H1 (cell line): Measurements from ENCODE around the gene ZNF316. TPM values are rescaled to one million over a fixed set of nuclear protein-coding genes. Genes with fewer than 3 reads are reported as not detected.

ENCODE experiments used
- CTCF ChIA-PET: fragments of 300-600 bp; sonication (Branson Sonifier 250); formaldehyde crosslinking; loops from one replicate; lab custom pipeline; 2021; ENCODE audit not compliant: partially characterized antibody; lab: Charles Lee
- POLR2A ChIA-PET: fragments of 300-600 bp; sonication (Branson Sonifier 250); formaldehyde crosslinking; loops from one replicate; lab custom pipeline; 2021; ENCODE audit warnings: inconsistent platforms; ENCODE audit not compliant: partially characterized antibody; lab: Charles Lee
- DNase-seq, 2 experiments: peaks; one replicate each; pipeline versions ENCODE4 v3.0.0 to v3.0.0-alpha.2; 2010 to 2022; ENCODE audit warnings: low spot score in 2 of 2, low read depth in 1 of 2, mixed read lengths in 1 of 2
- FAIRE-seq: peaks from 2 replicates; lab custom pipeline; 2011; peaks lifted over from hg19 to GRCh38; lab: Jason Lieb, UNC
- H2AFZ ChIP-seq: 2 replicates; pipeline ENCODE4 v1.8.1; 2012; ENCODE audit warnings: low read length, inconsistent platforms
- H2AK5ac ChIP-seq: 2 replicates; pipeline ENCODE4 v1.6.1; 2013; ENCODE audit warnings: low read depth, low read length
- H2BK120ac ChIP-seq: replicated peaks from 2 replicates; pipeline ENCODE3; 2013; ENCODE audit warnings: low read depth, low read length, inconsistent platforms
- H2BK12ac ChIP-seq: 2 replicates; pipeline ENCODE4 v1.6.1; 2013; ENCODE audit warnings: low read depth, low read length
- H2BK15ac ChIP-seq: 2 replicates; pipeline ENCODE4 v1.6.1; 2013; ENCODE audit warnings: low read length
- H2BK20ac ChIP-seq: 2 replicates; pipeline ENCODE4 v1.6.1; 2013; ENCODE audit warnings: low read length
- H2BK5ac ChIP-seq: 2 replicates; pipeline ENCODE4 v1.6.1; 2013; ENCODE audit warnings: low read depth, low read length
- H3K14ac ChIP-seq: 2 replicates; pipeline ENCODE4 v1.6.1; 2013; ENCODE audit warnings: inconsistent platforms; ENCODE audit not compliant: insufficient read length
- H3K18ac ChIP-seq: 2 replicates; pipeline ENCODE4 v1.6.1; 2013; ENCODE audit warnings: low read length; ENCODE audit errors: extremely low read depth
- H3K23ac ChIP-seq: 2 replicates; pipeline ENCODE4 v1.6.1; 2013; ENCODE audit warnings: inconsistent platforms; ENCODE audit not compliant: insufficient read length
- H3K23me2 ChIP-seq: 2 replicates; pipeline ENCODE4 v1.6.1; 2013; ENCODE audit warnings: low read depth, low read length
- H3K27ac ChIP-seq: 2 replicates; pipeline ENCODE4 v1.6.1; 2011; ENCODE audit warnings: low read depth, low read length, inconsistent platforms
- H3K27me3 ChIP-seq, 4 experiments: replicated peaks in 1 of 4; 1 replicate in 1 of 4; 2 replicates in 3 of 4; pipeline versions ENCODE4 v1.6.1 to v1.8.1; 2011 to 2013; ENCODE audit warnings: low read length in 3 of 4, mild to moderate bottlenecking in 3 of 4, inconsistent platforms in 2 of 4, mixed read lengths in 2 of 4, moderate library complexity in 1 of 4; ENCODE audit not compliant: control insufficient read depth in 3 of 4, insufficient read depth in 3 of 4; ENCODE audit errors: extremely low read depth in 1 of 4
- H3K36me3 ChIP-seq, 4 experiments: 2 replicates each; pipeline versions ENCODE4 v1.6.1 to v1.8.1; 2011 to 2013; ENCODE audit warnings: mild to moderate bottlenecking in 4 of 4, low read length in 3 of 4, moderate library complexity in 2 of 4, control low read depth in 1 of 4, inconsistent platforms in 1 of 4; ENCODE audit not compliant: insufficient read depth in 4 of 4, control insufficient read depth in 2 of 4
- H3K4ac ChIP-seq: replicated peaks from 2 replicates; pipeline ENCODE3; 2013; ENCODE audit warnings: low read length, low read depth, mixed read lengths, inconsistent platforms; ENCODE audit not compliant: insufficient read length
- H3K4me1 ChIP-seq, 4 experiments: replicated peaks in 1 of 4; 1 replicate in 1 of 4; 2 replicates in 3 of 4; pipeline versions ENCODE4 v1.6.1 to v1.8.1; 2011 to 2013; ENCODE audit warnings: low read length in 3 of 4, inconsistent platforms in 2 of 4, mixed read lengths in 1 of 4; ENCODE audit not compliant: insufficient read depth in 4 of 4, control insufficient read depth in 3 of 4
- H3K4me2 ChIP-seq, 2 experiments: 2 replicates each; pipeline versions ENCODE4 v1.6.1 to v1.8.1; 2011 to 2013; ENCODE audit warnings: low read depth in 2 of 2, low read length in 2 of 2, control low read depth in 1 of 2, inconsistent platforms in 1 of 2, mild to moderate bottlenecking in 1 of 2; ENCODE audit not compliant: insufficient read depth in 1 of 2
- H3K4me3 ChIP-seq, 4 experiments: fragments of 200-600, 300-600 bp in 1 of 4; sonication (generic), shearing (Covaris generic), sonication (Bioruptor Twin) in 1 of 4; 2 replicates each; pipeline versions ENCODE4 v1.5.1 to v1.8.1; 2011 to 2016; ENCODE audit warnings: low read length in 4 of 4, low read depth in 3 of 4, control low read depth in 2 of 4, inconsistent platforms in 2 of 4, mild to moderate bottlenecking in 2 of 4, mixed read lengths in 1 of 4, moderate library complexity in 1 of 4; ENCODE audit not compliant: insufficient read depth in 2 of 4; ENCODE audit errors: extremely low read depth in 1 of 4
- H3K56ac ChIP-seq: replicated peaks from 2 replicates; pipeline ENCODE3; 2013; ENCODE audit warnings: low read depth, mild to moderate bottlenecking, mixed read lengths, low read length, inconsistent platforms; ENCODE audit not compliant: insufficient read length
- H3K79me1 ChIP-seq: 2 replicates; pipeline ENCODE4 v1.6.1; 2013; ENCODE audit warnings: low read depth, low read length, control low read depth
- H3K79me2 ChIP-seq, 2 experiments: 2 replicates each; pipeline versions ENCODE4 v1.6.1 to v1.8.1; 2012 to 2013; ENCODE audit warnings: low read length in 2 of 2, mild to moderate bottlenecking in 2 of 2, inconsistent platforms in 1 of 2; ENCODE audit not compliant: insufficient read depth in 2 of 2, control insufficient read depth in 1 of 2
- H3K9ac ChIP-seq, 4 experiments: replicated peaks in 1 of 4; 1 replicate in 1 of 4; 2 replicates in 3 of 4; pipeline versions ENCODE4 v1.6.1 to v1.8.1; 2011 to 2013; ENCODE audit warnings: low read depth in 3 of 4, low read length in 3 of 4, control low read depth in 2 of 4, mild to moderate bottlenecking in 2 of 4, moderate library complexity in 2 of 4, inconsistent platforms in 1 of 4; ENCODE audit errors: extremely low read depth in 1 of 4
- H3K9me3 ChIP-seq, 2 experiments: 2 replicates each; pipeline versions ENCODE4 v1.6.1 to v1.8.1; 2012 to 2013; ENCODE audit warnings: mild to moderate bottlenecking in 2 of 2, moderate library complexity in 2 of 2, control low read depth in 1 of 2, inconsistent platforms in 1 of 2, low read depth in 1 of 2, low read length in 1 of 2, mixed read lengths in 1 of 2; ENCODE audit not compliant: insufficient read depth in 2 of 2
- H4K20me1 ChIP-seq, 2 experiments: replicated peaks in 1 of 2; 2 replicates each; pipeline versions ENCODE3 to v1.8.1; 2011 to 2013; ENCODE audit warnings: inconsistent platforms in 2 of 2, low read length in 2 of 2, mild to moderate bottlenecking in 1 of 2; ENCODE audit not compliant: insufficient read depth in 2 of 2, control insufficient read depth in 1 of 2
- H4K5ac ChIP-seq: 2 replicates; pipeline ENCODE4 v1.6.1; 2013; ENCODE audit warnings: low read length, low read depth, mixed read lengths, inconsistent platforms; ENCODE audit not compliant: insufficient read length
- H4K8ac ChIP-seq: 2 replicates; pipeline ENCODE4 v1.8.0; 2013; ENCODE audit warnings: mild to moderate bottlenecking, moderate library complexity, low read length, inconsistent platforms; ENCODE audit not compliant: insufficient read depth; ENCODE audit errors: extremely low read depth
- H4K91ac ChIP-seq: replicated peaks from 2 replicates; pipeline ENCODE3; 2013; ENCODE audit warnings: low read length, mixed read lengths, inconsistent platforms; ENCODE audit not compliant: insufficient read length
- ASH2L ChIP-seq: fragments of 200-600, 300-600 bp; sonication (generic); IDR thresholded peaks from one replicate; pipeline ENCODE4 v1.7.1; 2017; ENCODE audit warnings: low read length
- CBX8 ChIP-seq: fragments of 300-800, 300-1000 bp; sonication (generic); IDR thresholded peaks from 2 replicates; pipeline ENCODE4 v1.7.1; 2016; ENCODE audit warnings: low read depth, low read length, borderline replicate concordance
- CHD2 ChIP-seq: IDR thresholded peaks from 2 replicates; pipeline ENCODE4 v1.6.1; 2012; ENCODE audit warnings: low read length, improper control_type of control experiment
- FOSL1 ChIP-seq: IDR thresholded peaks from 2 replicates; pipeline ENCODE4 v1.6.1; 2011; ENCODE audit warnings: mild to moderate bottlenecking, low read depth, low read length, moderate library complexity; ENCODE audit not compliant: insufficient read depth
- KDM5A ChIP-seq: fragments of 200-600 bp; IDR thresholded peaks from 2 replicates; pipeline ENCODE4 v1.7.1; 2012; ENCODE audit warnings: mild to moderate bottlenecking, low read length, inconsistent platforms, mixed read lengths
- NANOG ChIP-seq: IDR thresholded peaks from 2 replicates; pipeline ENCODE4 v1.6.1; 2011; ENCODE audit warnings: low read length, low read depth, mild to moderate bottlenecking, inconsistent platforms; ENCODE audit not compliant: insufficient read depth, poor library complexity, severe bottlenecking
- NRF1 ChIP-seq: IDR thresholded peaks from 2 replicates; pipeline ENCODE4 v1.6.1; 2011; ENCODE audit warnings: mild to moderate bottlenecking, low read depth, low read length, improper control_type of control experiment
- RXRA ChIP-seq: IDR thresholded peaks from 2 replicates; pipeline ENCODE4 v1.6.1; 2011; ENCODE audit warnings: low read depth, mild to moderate bottlenecking, low read length, moderate library complexity; ENCODE audit not compliant: insufficient read depth
- SIX5 ChIP-seq: IDR thresholded peaks from 2 replicates; pipeline ENCODE4 v1.6.1; 2011; ENCODE audit warnings: mild to moderate bottlenecking, low read depth, low read length
- TAF1 ChIP-seq: IDR thresholded peaks from 2 replicates; pipeline ENCODE4 v1.6.1; 2011; ENCODE audit warnings: mild to moderate bottlenecking, low read depth, low read length
- TCF12 ChIP-seq: IDR thresholded peaks from 2 replicates; pipeline ENCODE4 v1.6.1; 2011; ENCODE audit warnings: low read depth, mild to moderate bottlenecking, low read length
- WGBS, 2 experiments: shearing (Covaris generic) in 1 of 2; methylation state at CpG; one replicate each; pipeline versions ENCODE4 v1.1.6 to v1.1.7; 2013 to 2015; ENCODE audit warnings: low lambda C conversion rate in 2 of 2, mixed read lengths in 2 of 2, inconsistent platforms in 1 of 2, low coverage in 1 of 2, missing lambda C conversion rate in 1 of 2; ENCODE audit not compliant: insufficient replicate concordance in 2 of 2, insufficient coverage in 1 of 2, insufficient read length in 1 of 2; ENCODE audit errors: extremely low coverage in 1 of 2, missing lambda C conversion rate in 1 of 2; 5-methylcytosine and 5-hydroxymethylcytosine counted together
- polyA plus RNA-seq, 7 experiments: library from polyadenylated mRNA; depleted of rRNA in 3 of 7; stranded (reverse) in 5 of 7; unstranded in 2 of 7; fragments of >200 nt in 5 of 7; fragments of 200-250 nt in 2 of 7; gene quantifications; 1 replicate in 5 of 7; 2 replicates in 1 of 7; 4 replicates in 1 of 7; pipeline versions ENCODE4 v1.2.1 to v1.2.3, GENCODE V29; 2011 to 2013; ENCODE audit warnings: missing spikeins in 2 of 7, mixed read lengths in 2 of 7
- total RNA-seq: library from RNA; stranded (reverse); fragmentation: NEBNext Ultra II Directional; extraction: Animal tissue kit (Norgen Biotek cat#: 25700); gene quantifications from 2 replicates; pipeline ENCODE4 v1.2.1, GENCODE V29; 2021

ZNF316 gene
- total and polyA plus RNA-seq, 2 of the 8 experiments (the other 6 are each of a cell fraction or from before 2014, with no cell fraction given) = 3.6 to 13.7 TPM

DNA sequence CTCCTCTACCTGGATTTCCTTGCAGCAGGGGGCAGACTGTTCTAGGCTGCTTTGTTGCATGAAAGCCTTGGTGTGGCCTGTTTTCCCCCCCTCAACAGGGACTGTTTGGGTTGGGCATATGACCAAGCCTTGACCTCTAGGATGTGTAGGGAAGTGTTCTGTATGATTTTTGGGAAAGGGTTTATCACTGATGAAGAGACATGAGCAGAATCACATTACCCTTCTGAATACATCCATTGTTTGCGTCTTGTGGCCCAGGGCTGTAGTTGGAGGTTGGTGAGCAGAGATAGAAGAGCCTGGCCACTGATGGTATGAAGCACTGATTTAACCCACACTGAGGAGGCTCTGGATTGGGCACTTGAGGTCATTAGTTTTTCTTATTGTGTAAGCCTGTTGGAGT lies 43.0 kb downstream of the ZNF316 start:
- Histone ChIP-seq H4K91ac (no peak overlapping the region), H3K27me3 (no peaks in the 10 kb centered on the region), H4K5ac (no peak overlapping the region), H2AFZ (no peak overlapping the region), H3K9me3 (peaks cover 81 to 93% of the 10 kb centered on the region in 2 experiments), H4K8ac (no peak overlapping the region), H3K18ac (no peak overlapping the region), H3K79me2 (no peaks in the 10 kb centered on the region), H2BK5ac (no peak overlapping the region), H4K20me1 (no peaks in the 10 kb centered on the region), H3K79me1 (no peaks in the 10 kb centered on the region), H2BK12ac (no peak overlapping the region), H2BK15ac (no peak overlapping the region), H3K23me2 (0 out of 2 replicates have a peak, but pooled peaks cover 2% of the 10 kb centered on the region), H3K4me1 (no peaks in the 10 kb centered on the region), H3K4me2 (no peak overlapping the region), H3K14ac (no peak overlapping the region), H3K23ac (no peak overlapping the region), H3K56ac (no peak overlapping the region), H2BK20ac (no peak overlapping the region), H3K36me3 (peaks cover 0 to 14% (median 4%) of the 10 kb centered on the region in 4 experiments; a peak in 2 of 8 replicates), H3K4ac (no peak overlapping the region), H3K9ac (no peak overlapping the region), H2BK120ac (no peak overlapping the region), H3K4me3 (no peak overlapping the region), H2AK5ac (no peak overlapping the region), H3K27ac (no peak overlapping the region)
- TF ChIP-seq TCF12 = no peak
- no peak for TF ChIP-seq RXRA
- no peak for TF ChIP-seq TAF1
- no peak for TF ChIP-seq SIX5
- no peak for TF ChIP-seq ASH2L
- TF ChIP-seq NANOG = no peak
- no peak for TF ChIP-seq NRF1
- no peak for TF ChIP-seq FOSL1
- no peak for TF ChIP-seq CHD2
- no peak for TF ChIP-seq CBX8
- no peak for TF ChIP-seq KDM5A
- ChIA-PET POLR2A (interaction anchor here (0.6 kb wide), 1 partner anchor 10 kb away, joined by 3 read pairs; no protein-coding TSS in a partner anchor), CTCF (no interaction called here)
- 83% methylated on average over 1 of the region's 1 CpG; no CpG with 5 or more reads in 1 of the 2 experiments for WGBS, 2 experiments
- FAIRE-seq (no peak), DNase-seq (no peak)
